ENCODE results near the gene SAMD4A.
"Not testable (repeated sequence)": the region's sequence is repeated elsewhere in the genome, so short reads cannot be mapped to it uniquely, and the experiment has no call there.

The SAMD4A gene

DNA sequence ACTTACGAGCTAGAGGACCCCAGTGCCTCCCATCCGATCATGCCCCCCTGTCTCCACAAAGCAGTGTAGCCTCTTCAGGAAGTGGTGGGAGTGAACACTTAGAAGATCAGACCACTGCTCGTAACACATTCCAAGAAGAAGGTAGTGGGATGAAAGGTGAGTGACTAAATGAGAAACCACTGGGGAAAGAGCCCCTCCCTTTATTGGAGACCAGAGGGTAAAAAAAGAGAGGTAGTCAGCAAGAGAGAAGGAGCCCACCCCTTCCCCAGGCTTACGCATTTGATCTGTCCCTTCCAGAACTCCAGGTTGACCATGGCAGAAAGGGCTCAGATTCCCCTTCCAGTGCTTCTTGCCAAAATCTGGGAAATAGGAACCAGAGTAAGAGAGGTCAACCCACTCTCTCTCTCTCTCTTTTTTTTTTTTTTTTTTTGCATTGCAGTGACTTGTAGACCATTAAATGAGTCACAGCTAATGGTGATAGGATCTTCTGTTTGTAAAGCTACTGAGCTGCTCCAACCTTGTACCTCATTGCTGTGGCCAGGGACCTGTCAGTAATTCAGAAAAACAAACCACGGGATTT is 170.3 kb downstream of the SAMD4A start:
- Histone ChIP-seq H3K4me1 (ENCODE audit: control insufficient read depth, insufficient read depth, low read length) (no peaks in the 10 kb centered on the region), H3K36me3 (ENCODE audit: control insufficient read depth, insufficient read depth, low read length) (peaks cover 5% of the 10 kb centered on the region), H3K4me3 (ENCODE audit: low read depth, low read length) (no peak overlapping the region)

DNA sequence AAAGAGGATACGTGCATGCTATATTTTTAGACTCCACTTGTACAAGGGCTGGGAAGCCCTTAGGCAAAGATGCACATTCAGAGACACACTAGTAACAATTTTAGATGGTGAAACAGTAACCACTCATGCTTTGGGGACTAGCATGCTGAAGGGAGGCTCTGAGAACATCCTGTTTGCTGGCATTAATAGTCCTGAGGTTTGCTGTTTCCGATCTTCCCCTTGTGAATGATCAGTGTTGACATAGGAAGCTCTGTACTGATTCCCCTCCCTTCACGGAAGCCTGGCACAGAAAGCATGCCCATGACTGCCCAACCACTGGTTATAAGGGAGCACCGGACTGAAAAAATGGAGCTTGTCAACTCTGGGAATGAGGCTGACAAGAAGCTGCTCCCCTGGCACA is 171.1 kb downstream of the SAMD4A start:
- H3K9me3 ChIP-seq (ENCODE audit: control insufficient read depth, insufficient read depth, low read length): no peaks in the 10 kb centered on the region
- H3K27me3 ChIP-seq (ENCODE audit: control insufficient read depth, insufficient read depth, low read length): no peaks in the 10 kb centered on the region
- no peaks in the 10 kb centered on the region for H3K4me1 ChIP-seq (ENCODE audit: control insufficient read depth, insufficient read depth, low read length)
- no peak overlapping the region for H3K4me3 ChIP-seq (ENCODE audit: low read depth, low read length)
- H3K36me3 ChIP-seq (ENCODE audit: control insufficient read depth, insufficient read depth, low read length): peaks cover 5% of the 10 kb centered on the region
- no peak overlapping the region for H3K9ac ChIP-seq (ENCODE audit: low read depth, low read length)

More for the DNA sequence above, 170.3 kb downstream of the SAMD4A start:
- Histone ChIP-seq H3K27me3 (ENCODE audit: control insufficient read depth, insufficient read depth, low read length) (no peaks in the 10 kb centered on the region), H3K9ac (ENCODE audit: low read depth, low read length) (no peak overlapping the region), H3K9me3 (ENCODE audit: control insufficient read depth, insufficient read depth, low read length) (no peaks in the 10 kb centered on the region)

- H3K27me3 ChIP-seq (ENCODE audit: control insufficient read depth, insufficient read depth, low read length): no peaks in the 10 kb centered on the region
- H3K4me1 ChIP-seq (ENCODE audit: control insufficient read depth, insufficient read depth, low read length): no peaks in the 10 kb centered on the region
- H3K36me3 ChIP-seq (ENCODE audit: control insufficient read depth, insufficient read depth, low read length): peaks cover 5% of the 10 kb centered on the region
- H3K9me3 ChIP-seq (ENCODE audit: control insufficient read depth, insufficient read depth, low read length): no peaks in the 10 kb centered on the region
- no peak overlapping the region for H3K9ac ChIP-seq (ENCODE audit: low read depth, low read length)
- no peak overlapping the region for H3K4me3 ChIP-seq (ENCODE audit: low read depth, low read length)
These were observed 172.6 kb downstream of the SAMD4A start for GRCh38 chr14:54739514-54739913.

GRCh38 chr14:54742492-54743350 is 175.8 kb downstream of the SAMD4A start:
- Histone ChIP-seq H3K36me3 (ENCODE audit: control insufficient read depth, insufficient read depth, low read length) (peaks cover 5% of the 10 kb centered on the region), H3K27me3 (ENCODE audit: control insufficient read depth, insufficient read depth, low read length) (no peaks in the 10 kb centered on the region), H3K9ac (ENCODE audit: low read depth, low read length) (no peak overlapping the region), H3K9me3 (ENCODE audit: control insufficient read depth, insufficient read depth, low read length) (no peaks in the 10 kb centered on the region), H3K4me1 (ENCODE audit: control insufficient read depth, insufficient read depth, low read length) (no peaks in the 10 kb centered on the region), H3K4me3 (ENCODE audit: low read depth, low read length) (no peak overlapping the region)

DNA sequence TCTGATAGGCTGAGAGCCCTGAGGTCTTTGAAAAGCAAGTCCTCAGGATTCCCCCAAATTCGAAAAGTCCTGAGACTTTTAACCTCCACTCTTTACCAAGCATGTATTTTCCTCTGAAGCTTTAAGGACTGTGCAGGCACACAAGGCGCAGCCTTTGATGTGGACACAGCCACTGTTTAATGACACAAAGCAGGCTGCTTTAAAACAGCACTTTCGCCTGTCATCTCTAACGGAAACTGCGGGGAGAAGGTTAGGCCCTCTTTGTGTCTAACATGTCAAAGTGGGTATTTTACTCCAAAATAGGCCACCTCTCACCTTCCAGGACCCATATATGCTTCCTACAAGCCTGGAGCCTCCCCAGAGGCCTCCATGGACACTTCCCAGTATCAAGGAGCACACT is 176.5 kb downstream of the SAMD4A start:
- Histone ChIP-seq H3K27me3 (ENCODE audit: control insufficient read depth, insufficient read depth, low read length) (no peaks in the 10 kb centered on the region), H3K9me3 (ENCODE audit: control insufficient read depth, insufficient read depth, low read length) (no peaks in the 10 kb centered on the region), H3K4me3 (ENCODE audit: low read depth, low read length) (no peak overlapping the region), H3K9ac (ENCODE audit: low read depth, low read length) (no peak overlapping the region), H3K36me3 (ENCODE audit: control insufficient read depth, insufficient read depth, low read length) (peaks cover 5% of the 10 kb centered on the region), H3K4me1 (ENCODE audit: control insufficient read depth, insufficient read depth, low read length) (no peaks in the 10 kb centered on the region)

DNA sequence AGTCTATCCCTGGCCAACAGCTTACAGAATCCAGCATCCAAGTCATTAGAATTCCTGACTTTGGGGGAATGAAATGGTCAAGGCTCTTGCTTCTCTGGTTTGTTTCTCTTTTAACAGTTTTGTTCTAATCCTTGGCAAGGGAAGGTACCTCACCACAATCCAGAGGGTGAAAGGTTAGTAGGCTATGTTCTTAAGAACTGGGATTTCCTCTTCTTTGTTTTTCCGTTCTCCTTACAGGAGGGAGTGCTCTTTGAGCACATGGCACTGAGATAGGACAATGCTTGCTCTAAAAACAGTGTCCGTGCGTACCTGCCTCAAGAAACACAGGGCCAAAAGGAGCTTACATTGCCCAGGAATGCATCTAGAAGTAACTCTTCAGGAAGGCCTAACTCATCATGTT is 179.1 kb downstream of the SAMD4A start:
- Histone ChIP-seq H3K9me3 (ENCODE audit: control insufficient read depth, insufficient read depth, low read length) (no peaks in the 10 kb centered on the region), H3K27me3 (ENCODE audit: control insufficient read depth, insufficient read depth, low read length) (no peaks in the 10 kb centered on the region), H3K4me1 (ENCODE audit: control insufficient read depth, insufficient read depth, low read length) (no peaks in the 10 kb centered on the region), H3K4me3 (ENCODE audit: low read depth, low read length) (no peak overlapping the region), H3K9ac (ENCODE audit: low read depth, low read length) (no peak overlapping the region), H3K36me3 (ENCODE audit: control insufficient read depth, insufficient read depth, low read length) (no peaks in the 10 kb centered on the region)

GRCh38 chr14:54747616-54748015 is 180.7 kb downstream of the SAMD4A start:
- Histone ChIP-seq H3K4me1 (ENCODE audit: control insufficient read depth, insufficient read depth, low read length) (no peaks in the 10 kb centered on the region), H3K27me3 (ENCODE audit: control insufficient read depth, insufficient read depth, low read length) (no peaks in the 10 kb centered on the region), H3K9ac (ENCODE audit: low read depth, low read length) (no peak overlapping the region), H3K9me3 (ENCODE audit: control insufficient read depth, insufficient read depth, low read length) (no peaks in the 10 kb centered on the region), H3K4me3 (ENCODE audit: low read depth, low read length) (no peak overlapping the region), H3K36me3 (ENCODE audit: control insufficient read depth, insufficient read depth, low read length) (no peaks in the 10 kb centered on the region)

- no peak overlapping the region for H3K4me3 ChIP-seq (ENCODE audit: low read depth, low read length)
- H3K4me1 ChIP-seq (ENCODE audit: control insufficient read depth, insufficient read depth, low read length): no peaks in the 10 kb centered on the region
- no peak overlapping the region for H3K9ac ChIP-seq (ENCODE audit: low read depth, low read length)
- H3K36me3 ChIP-seq (ENCODE audit: control insufficient read depth, insufficient read depth, low read length): no peaks in the 10 kb centered on the region
- no peaks in the 10 kb centered on the region for H3K9me3 ChIP-seq (ENCODE audit: control insufficient read depth, insufficient read depth, low read length)
- H3K27me3 ChIP-seq (ENCODE audit: control insufficient read depth, insufficient read depth, low read length): no peaks in the 10 kb centered on the region
These were observed 182.3 kb downstream of the SAMD4A start for GRCh38 chr14:54749180-54749579.

DNA sequence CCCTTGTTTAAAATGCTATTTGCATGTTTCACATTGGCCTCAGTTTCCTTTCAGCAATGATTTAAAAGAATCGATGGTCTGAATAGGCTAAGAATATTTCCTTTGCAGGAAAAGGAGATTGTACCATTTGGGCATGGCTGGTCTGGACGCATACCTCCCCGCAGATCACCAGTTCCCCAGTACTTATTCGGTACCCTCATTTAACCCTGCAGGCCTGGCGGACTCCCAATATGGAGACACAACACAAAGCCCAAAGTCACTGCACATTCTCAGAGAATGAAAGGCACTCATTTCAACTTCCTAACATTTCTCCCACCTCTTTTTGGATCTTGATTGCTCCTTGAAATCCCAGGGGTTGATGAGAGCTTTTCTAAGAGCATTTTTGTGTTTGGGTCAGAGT is 182.8 kb downstream of the SAMD4A start:
- no peaks in the 10 kb centered on the region for H3K36me3 ChIP-seq (ENCODE audit: control insufficient read depth, insufficient read depth, low read length)
- no peaks in the 10 kb centered on the region for H3K9me3 ChIP-seq (ENCODE audit: control insufficient read depth, insufficient read depth, low read length)
- no peak overlapping the region for H3K4me3 ChIP-seq (ENCODE audit: low read depth, low read length)
- no peaks in the 10 kb centered on the region for H3K27me3 ChIP-seq (ENCODE audit: control insufficient read depth, insufficient read depth, low read length)
- no peaks in the 10 kb centered on the region for H3K4me1 ChIP-seq (ENCODE audit: control insufficient read depth, insufficient read depth, low read length)
- no peak overlapping the region for H3K9ac ChIP-seq (ENCODE audit: low read depth, low read length)

GRCh38 chr14:54752611-54753010 is 185.7 kb downstream of the SAMD4A start:
- H3K4me1 ChIP-seq (ENCODE audit: control insufficient read depth, insufficient read depth, low read length); H3K9ac ChIP-seq (ENCODE audit: low read depth, low read length); H3K9me3 ChIP-seq (ENCODE audit: control insufficient read depth, insufficient read depth, low read length); H3K36me3 ChIP-seq (ENCODE audit: control insufficient read depth, insufficient read depth, low read length); H3K4me3 ChIP-seq (ENCODE audit: low read depth, low read length); H3K27me3 ChIP-seq (ENCODE audit: control insufficient read depth, insufficient read depth, low read length): not testable (repeated sequence)

- H3K9me3 ChIP-seq (ENCODE audit: control insufficient read depth, insufficient read depth, low read length); H3K4me1 ChIP-seq (ENCODE audit: control insufficient read depth, insufficient read depth, low read length); H3K9ac ChIP-seq (ENCODE audit: low read depth, low read length); H3K4me3 ChIP-seq (ENCODE audit: low read depth, low read length); H3K27me3 ChIP-seq (ENCODE audit: control insufficient read depth, insufficient read depth, low read length); H3K36me3 ChIP-seq (ENCODE audit: control insufficient read depth, insufficient read depth, low read length): not testable (repeated sequence)
These were observed 186.5 kb downstream of the SAMD4A start for GRCh38 chr14:54753396-54753795.

DNA sequence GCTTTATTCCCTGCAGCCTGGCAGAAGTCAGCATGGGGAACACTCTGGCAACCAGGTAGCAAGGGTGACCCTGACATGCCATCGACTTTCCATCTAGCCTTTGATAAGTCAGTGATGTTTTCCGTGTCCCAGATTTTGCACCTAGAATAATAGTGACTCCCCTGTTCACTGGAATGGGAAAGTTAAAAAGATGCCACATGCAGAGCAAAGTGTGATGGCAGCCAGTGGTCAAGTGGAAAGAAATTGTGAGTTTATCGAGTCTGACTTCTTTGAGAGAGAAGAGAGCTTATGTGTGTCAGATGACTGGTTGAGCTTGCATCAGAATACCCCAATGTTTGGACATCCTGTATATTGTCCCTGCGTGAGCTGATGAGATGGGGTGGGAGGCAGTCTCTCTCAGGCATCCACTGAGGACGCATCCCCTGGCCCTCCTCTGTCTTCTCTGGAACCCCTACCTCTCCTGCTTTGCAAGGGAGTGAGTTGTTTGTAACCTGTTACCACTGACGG is 187.2 kb downstream of the SAMD4A start:
- Histone ChIP-seq H3K4me1 (ENCODE audit: control insufficient read depth, insufficient read depth, low read length) (no peaks in the 10 kb centered on the region), H3K36me3 (ENCODE audit: control insufficient read depth, insufficient read depth, low read length) (no peaks in the 10 kb centered on the region), H3K9ac (ENCODE audit: low read depth, low read length) (no peak overlapping the region), H3K4me3 (ENCODE audit: low read depth, low read length) (no peak overlapping the region), H3K9me3 (ENCODE audit: control insufficient read depth, insufficient read depth, low read length) (no peaks in the 10 kb centered on the region), H3K27me3 (ENCODE audit: control insufficient read depth, insufficient read depth, low read length) (no peaks in the 10 kb centered on the region)
